ENCODE data around the gene PSMB3.

PSMB3 gene

DNA sequence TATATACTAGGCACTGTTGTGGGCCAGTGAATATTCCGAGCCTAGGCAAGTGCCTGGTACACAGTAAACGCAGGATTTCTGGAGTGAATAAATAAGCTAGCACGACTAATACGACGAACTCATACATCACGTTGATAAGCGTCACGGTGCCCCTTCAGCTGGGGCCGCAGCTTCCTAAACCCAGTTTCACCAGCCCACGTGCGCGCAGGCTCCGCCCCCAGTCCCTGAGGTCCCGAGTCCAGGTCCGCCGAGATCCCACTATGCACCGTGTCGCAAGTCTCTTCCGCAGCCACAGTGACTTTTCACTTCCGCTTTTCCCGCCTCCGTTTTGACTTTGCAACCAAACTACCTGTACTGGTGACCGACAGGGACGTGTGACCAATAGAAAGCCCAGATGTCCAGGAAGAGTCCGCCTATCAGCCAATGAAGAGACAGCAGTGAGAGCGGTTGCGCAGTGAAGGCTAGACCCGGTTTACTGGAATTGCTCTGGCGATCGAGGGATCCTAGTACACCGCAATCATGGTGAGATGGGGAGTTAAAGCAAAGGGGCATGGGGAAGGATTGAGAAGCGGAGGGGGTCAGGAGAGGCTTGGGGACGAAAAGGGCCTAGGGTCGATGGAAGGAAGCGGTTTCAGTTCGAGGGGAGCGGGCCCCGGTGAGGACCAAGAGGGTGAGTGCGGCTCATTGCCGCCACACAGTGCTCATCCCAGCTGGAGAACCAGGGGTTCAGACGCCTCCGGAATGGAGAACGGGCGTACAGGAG lies at the start of gene PSMB3:
PSMB3 (plus strand) TSS at position 434 of the 763 bp plus-strand sequence; CDS start at position 520, 86 bp downstream.
- TF ChIP-seq, protein P1, sequence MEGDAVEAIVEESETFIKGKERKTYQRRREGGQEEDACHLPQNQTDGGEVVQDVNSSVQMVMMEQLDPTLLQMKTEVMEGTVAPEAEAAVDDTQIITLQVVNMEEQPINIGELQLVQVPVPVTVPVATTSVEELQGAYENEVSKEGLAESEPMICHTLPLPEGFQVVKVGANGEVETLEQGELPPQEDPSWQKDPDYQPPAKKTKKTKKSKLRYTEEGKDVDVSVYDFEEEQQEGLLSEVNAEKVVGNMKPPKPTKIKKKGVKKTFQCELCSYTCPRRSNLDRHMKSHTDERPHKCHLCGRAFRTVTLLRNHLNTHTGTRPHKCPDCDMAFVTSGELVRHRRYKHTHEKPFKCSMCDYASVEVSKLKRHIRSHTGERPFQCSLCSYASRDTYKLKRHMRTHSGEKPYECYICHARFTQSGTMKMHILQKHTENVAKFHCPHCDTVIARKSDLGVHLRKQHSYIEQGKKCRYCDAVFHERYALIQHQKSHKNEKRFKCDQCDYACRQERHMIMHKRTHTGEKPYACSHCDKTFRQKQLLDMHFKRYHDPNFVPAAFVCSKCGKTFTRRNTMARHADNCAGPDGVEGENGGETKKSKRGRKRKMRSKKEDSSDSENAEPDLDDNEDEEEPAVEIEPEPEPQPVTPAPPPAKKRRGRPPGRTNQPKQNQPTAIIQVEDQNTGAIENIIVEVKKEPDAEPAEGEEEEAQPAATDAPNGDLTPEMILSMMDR (conservative IDR thresholded peaks at IDR 0.05), result no peak
- TF ChIP-seq ZFX (IDR thresholded peaks at IDR 0.05), result peak; percentile 44; the same call in 1 of the 2 replicates
- H3K27ac ChIP-seq, result peak within 1 kb of the TSS; percentile 93

DNA sequence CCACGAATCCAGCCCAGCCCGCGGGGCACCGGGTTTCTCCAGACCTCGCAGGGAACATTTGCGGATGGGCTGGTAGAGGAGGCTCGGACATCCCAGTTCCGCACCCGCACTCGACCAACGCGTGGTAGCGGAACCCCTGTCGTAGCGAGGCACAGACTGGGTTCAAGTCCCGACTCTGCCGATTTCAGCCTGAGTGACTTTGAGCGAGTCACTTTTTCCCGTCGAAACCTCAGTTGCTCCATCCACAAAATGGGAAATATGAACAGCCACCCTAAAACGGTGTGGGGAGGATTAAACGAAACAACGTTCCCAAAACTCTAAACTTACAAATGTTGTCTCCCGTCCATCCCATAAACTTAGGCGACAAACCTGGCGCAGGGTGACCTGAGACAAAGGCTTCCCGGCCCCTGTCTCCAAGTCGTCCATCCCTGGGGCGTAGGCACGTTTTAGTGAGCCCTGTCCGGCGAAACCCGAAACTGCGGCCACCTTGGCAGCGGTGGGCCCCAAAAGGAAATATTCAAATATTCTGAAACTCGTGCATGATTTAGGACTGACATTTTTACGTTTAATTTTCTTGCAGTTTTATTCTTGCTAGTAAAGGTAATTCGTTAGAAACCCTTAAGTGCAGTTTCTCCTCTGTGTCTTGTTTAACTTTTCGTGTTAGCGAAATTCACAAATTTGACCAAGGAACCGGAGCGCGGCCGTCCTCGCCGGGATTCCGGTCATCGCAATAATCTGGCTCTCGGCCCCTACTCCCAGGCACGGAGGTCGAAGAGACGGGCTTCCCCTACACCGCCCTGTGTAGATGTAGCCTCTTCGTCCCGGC lies 49.4 kb upstream of the PSMB3 start:
- peak overlapping the region; percentile 98 for H3K27ac ChIP-seq
- TF ChIP-seq, protein P1 (conservative IDR thresholded peaks at IDR 0.05), result no peak
- no peak for TF ChIP-seq ZFX (IDR thresholded peaks at IDR 0.05)

DNA sequence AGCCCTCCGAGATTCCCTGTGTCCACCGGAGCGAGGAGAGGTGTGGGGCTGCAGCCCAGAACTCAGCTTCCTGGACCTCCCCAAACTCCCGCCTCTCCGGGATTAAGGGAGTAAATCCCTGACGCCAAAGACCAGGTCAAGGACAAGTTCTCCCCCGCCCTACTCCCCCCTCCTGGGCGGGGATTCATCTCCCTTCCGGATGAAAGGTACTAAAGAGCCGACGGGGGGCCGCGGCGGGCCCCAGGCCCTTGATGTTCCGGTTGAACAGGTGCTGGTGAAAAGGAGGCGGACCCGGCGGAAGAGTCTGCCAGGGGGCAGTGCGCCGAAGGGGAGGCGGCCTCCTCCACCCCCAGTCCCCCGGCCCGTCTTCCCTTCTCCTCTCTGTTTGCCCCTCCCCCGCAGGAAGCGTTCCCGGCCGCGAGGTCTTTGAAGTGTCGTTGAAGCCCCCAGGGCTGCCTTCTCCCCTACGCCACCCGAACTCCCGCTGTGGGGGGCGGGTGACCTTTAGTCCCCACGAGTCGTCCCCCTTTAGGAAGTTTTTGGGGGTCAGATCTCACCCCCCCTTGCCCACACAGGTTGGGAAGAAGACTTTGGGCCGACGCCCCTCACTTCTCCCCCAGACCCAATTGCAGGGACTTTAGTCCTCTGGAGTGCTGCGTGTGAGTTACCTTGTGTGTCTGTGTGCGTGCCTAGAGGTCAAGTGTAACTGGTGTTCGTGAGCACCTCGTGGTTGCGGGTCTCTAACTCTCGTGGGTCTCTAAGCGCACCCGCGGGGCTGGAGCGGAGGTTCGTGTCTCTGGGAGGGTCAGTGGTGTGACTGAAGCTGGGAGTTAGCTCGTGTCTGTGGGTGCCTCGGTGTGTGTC lies 48.6 kb upstream of the PSMB3 start:
- TF ChIP-seq, protein P1 (conservative IDR thresholded peaks at IDR 0.05), result no peak
- no peak for TF ChIP-seq ZFX (IDR thresholded peaks at IDR 0.05)
- H3K27ac ChIP-seq, result peak overlapping the region; percentile 98

DNA sequence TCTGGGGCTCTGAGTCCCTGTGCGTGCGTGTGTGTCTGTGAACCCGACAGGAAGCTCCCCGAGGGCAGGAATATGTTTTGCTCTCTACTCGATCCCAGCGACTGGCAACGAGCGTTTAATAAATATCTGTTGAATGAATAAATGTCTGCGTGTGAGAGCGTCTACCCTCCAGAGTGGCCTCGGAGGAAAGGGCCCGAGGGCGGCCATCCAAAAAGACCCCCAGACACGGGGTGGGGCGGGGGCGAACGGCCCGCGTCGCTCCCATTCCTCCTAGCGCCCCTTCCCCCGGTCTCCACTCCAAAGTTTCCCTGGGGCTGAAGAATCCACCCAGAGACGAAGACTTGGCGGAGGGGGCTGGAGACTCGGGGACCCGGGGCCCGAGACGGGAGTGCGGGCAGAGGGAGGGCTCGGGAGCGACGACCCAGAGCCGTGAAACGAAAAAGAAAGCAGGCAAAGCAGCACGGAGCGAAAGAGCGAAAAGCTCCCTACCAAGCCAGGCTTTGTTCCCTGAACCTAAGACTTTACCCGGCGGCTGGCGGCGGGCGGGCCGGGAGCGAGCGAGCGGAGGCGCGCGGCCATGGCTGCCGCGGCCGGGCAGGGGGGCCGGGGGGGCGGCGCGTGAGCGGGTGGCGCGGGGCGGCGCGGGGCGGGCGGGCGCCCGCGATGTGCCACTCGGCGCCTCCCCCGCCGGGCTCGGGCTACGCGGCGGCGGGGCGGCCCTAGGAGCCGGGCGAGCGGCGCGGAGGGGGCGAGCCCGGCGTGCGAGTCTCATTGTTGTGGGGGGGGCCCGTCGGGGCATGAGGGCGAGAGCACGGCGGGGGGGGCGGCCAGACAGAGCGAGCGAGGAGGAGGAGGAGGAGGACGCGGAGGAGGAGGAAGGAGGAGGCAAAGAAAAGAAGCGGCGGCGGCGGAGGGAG lies 47.7 kb upstream of the PSMB3 start, which contains the start of gene MLLT6:
MLLT6 (plus strand) TSS at position 668 of the 917 bp plus-strand sequence. CDS start 360 bp downstream, outside the sequence.
- H3K27ac ChIP-seq, result peak within 1 kb of the TSS; percentile 98
- TF ChIP-seq, protein P1 (conservative IDR thresholded peaks at IDR 0.05), result no peak
- TF ChIP-seq ZFX (IDR thresholded peaks at IDR 0.05), result no peak

DNA sequence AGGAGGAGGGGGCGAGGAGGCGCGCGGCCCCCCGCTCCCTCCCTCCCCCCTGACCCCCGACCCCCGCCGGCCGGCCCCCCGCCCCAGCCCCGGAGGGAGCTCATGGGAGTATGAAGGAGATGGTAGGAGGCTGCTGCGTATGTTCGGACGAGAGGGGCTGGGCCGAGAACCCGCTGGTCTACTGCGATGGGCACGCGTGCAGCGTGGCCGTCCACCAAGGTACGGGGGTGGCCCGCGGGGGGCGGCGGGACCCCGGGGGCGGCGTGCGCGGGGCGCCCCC lies 47.1 kb upstream of the PSMB3 start:
- H3K27ac ChIP-seq, result peak overlapping the region; percentile 98
- TF ChIP-seq, protein P1 (conservative IDR thresholded peaks at IDR 0.05), result no peak
- no peak for TF ChIP-seq ZFX (IDR thresholded peaks at IDR 0.05)

DNA sequence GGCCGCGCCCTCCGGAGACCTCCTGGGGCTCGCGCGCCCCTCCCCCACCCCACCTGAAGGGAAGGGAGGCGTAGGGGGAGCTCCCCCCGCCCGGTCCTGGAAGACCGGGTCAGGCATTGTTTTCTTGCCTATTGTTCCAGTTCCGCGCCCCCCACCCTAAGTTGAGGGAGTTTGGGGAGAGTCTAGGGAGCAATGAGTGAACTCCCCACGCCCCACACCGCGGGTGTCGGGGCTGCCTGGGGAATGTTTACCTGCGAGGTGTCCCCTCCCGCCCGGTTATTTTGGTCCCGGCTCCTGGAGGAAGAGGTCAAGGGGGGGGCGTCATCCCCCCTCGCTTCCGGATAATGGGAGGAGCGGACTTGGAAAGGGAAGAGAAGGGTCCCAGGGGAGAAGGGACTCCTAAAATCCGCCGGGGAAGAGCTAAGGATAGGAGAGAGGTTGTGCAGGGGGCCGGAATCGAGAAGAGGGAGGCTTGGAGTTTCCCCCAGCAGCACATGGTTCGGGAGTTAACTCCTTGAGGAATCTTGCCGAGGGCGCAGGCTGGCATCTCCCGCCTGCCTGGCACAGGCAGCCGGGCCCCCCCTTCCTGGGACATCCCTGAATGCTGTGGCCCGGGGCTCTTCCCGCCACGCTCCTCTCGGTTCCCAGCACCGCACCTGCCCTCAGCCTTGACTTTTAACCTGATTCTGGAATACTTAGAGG lies 46.6 kb upstream of the PSMB3 start:
- peak overlapping the region; percentile 98 for H3K27ac ChIP-seq
- TF ChIP-seq ZFX (IDR thresholded peaks at IDR 0.05), result no peak
- TF ChIP-seq, protein P1 (conservative IDR thresholded peaks at IDR 0.05), result no peak

Measured in C4-2B (cell line).